HepG2 (cell line): ENCODE measurements around the gene SIVA1. TPM values are rescaled to one million over a fixed set of nuclear protein-coding genes. Genes with fewer than 3 reads are reported as not detected.
A peak's percentile ranks its signal among the peaks of the same experiment; 100 is the strongest.

Experiments used
- ARNTL ChIP-seq: sonication (generic); formaldehyde crosslinking; IDR thresholded peaks from 2 replicates; pipeline ENCODE4 v1.4.0; 2020; ENCODE audit warnings: mild to moderate bottlenecking, missing genetic modification reagents
- CHD2 ChIP-seq: IDR thresholded peaks from 2 replicates; pipeline ENCODE4 v1.6.1; 2011; ENCODE audit warnings: low read depth, low read length, improper control_type of control experiment
- ETV5 ChIP-seq: IDR thresholded peaks from 2 replicates; pipeline ENCODE4 v1.6.1; 2018; ENCODE audit warnings: missing biosample characterization, missing genetic modification reagents, inconsistent platforms, borderline replicate concordance
- GZF1 ChIP-seq: sonication (generic); formaldehyde crosslinking; IDR thresholded peaks from 2 replicates; pipeline ENCODE4 v1.5.1; 2020; ENCODE audit warnings: mild to moderate bottlenecking, missing genetic modification reagents
- MYC ChIP-seq: sonication (generic); formaldehyde crosslinking; IDR thresholded peaks from 2 replicates; pipeline ENCODE4 v1.9.0; 2021; ENCODE audit warnings: missing genetic modification reagents, borderline replicate concordance
- POLR2G ChIP-seq: fragments of 200-400 bp; formaldehyde crosslinking; IDR thresholded peaks from 2 replicates; pipeline ENCODE4 v1.6.1; 2018; ENCODE audit warnings: mild to moderate bottlenecking, low read depth, low read length, moderate library complexity
- SP1 ChIP-seq, 2 experiments: fragments of 450-650 bp in 1 of 2; sonication (generic) in 1 of 2; formaldehyde crosslinking in 1 of 2; IDR thresholded peaks; 2 replicates each; pipeline versions ENCODE4 v1.4.0 to v1.6.1; 2016 to 2020; ENCODE audit warnings: missing genetic modification reagents in 1 of 2
- SRSF1 ChIP-seq: fragments of 200-400 bp; formaldehyde crosslinking; optimal IDR thresholded peaks from 2 replicates; pipeline ENCODE3; 2017; ENCODE audit warnings: mild to moderate bottlenecking, low read depth, low read length, moderate library complexity
- THAP11 ChIP-seq: IDR thresholded peaks from 2 replicates; pipeline ENCODE4 v1.6.1; 2016; ENCODE audit warnings: missing biosample characterization, missing genetic modification reagents
- ZMYM3 ChIP-seq: sonication (generic); formaldehyde crosslinking; IDR thresholded peaks from 2 replicates; pipeline ENCODE4 v1.5.1; 2020; ENCODE audit warnings: mild to moderate bottlenecking, missing genetic modification reagents
- ZNF292 ChIP-seq: sonication (generic); formaldehyde crosslinking; IDR thresholded peaks from 2 replicates; pipeline ENCODE4 v1.8.1; 2022; ENCODE audit warnings: mild to moderate bottlenecking, low read depth, missing genetic modification reagents, borderline replicate concordance
- ZNF331 ChIP-seq: sonication (generic); formaldehyde crosslinking; IDR thresholded peaks from 2 replicates; pipeline ENCODE4 v1.4.0; 2020; ENCODE audit warnings: missing genetic modification reagents
- ZNF430 ChIP-seq: sonication (generic); formaldehyde crosslinking; IDR thresholded peaks from 2 replicates; pipeline ENCODE4 v1.9.0; 2021; ENCODE audit warnings: mild to moderate bottlenecking, missing genetic modification reagents
- ZNF616 ChIP-seq: sonication (generic); formaldehyde crosslinking; IDR thresholded peaks from 2 replicates; pipeline ENCODE4 v1.5.0; 2020; ENCODE audit warnings: low read depth, mild to moderate bottlenecking, missing genetic modification reagents
- ZNF772 ChIP-seq: sonication (generic); formaldehyde crosslinking; IDR thresholded peaks from 2 replicates; pipeline ENCODE4 v1.5.0; 2020; ENCODE audit warnings: mild to moderate bottlenecking, missing genetic modification reagents
- ZNF776 ChIP-seq: sonication (generic); formaldehyde crosslinking; IDR thresholded peaks from 2 replicates; pipeline ENCODE4 v1.4.0; 2020; ENCODE audit warnings: mild to moderate bottlenecking, missing genetic modification reagents
- ZNF788 ChIP-seq: sonication (generic); formaldehyde crosslinking; IDR thresholded peaks from 2 replicates; pipeline ENCODE4 v1.5.0; 2020; ENCODE audit warnings: mild to moderate bottlenecking, missing genetic modification reagents, borderline replicate concordance
- ZSCAN29 ChIP-seq: sonication (generic); formaldehyde crosslinking; conservative IDR thresholded peaks from 2 replicates; pipeline ENCODE4 v1.4.0; 2020; ENCODE audit warnings: mild to moderate bottlenecking, missing genetic modification reagents
- polyA plus RNA-seq, 8 experiments: library from polyadenylated mRNA; depleted of rRNA in 3 of 8; stranded (reverse) in 7 of 8; unstranded in 1 of 8; fragments of >200 nt; fragmentation: Illumina TruSeq in 4 of 8; extraction: Trizol in 4 of 8; gene quantifications; 2 replicates each; pipeline versions ENCODE4 v1.2.1 to v1.2.3, GENCODE V29; 2011 to 2016; ENCODE audit warnings: low read depth in 4 of 8, missing spikeins in 1 of 8, mixed read lengths in 1 of 8; ENCODE audit not compliant: insufficient read depth in 1 of 8
- total RNA-seq, 5 experiments: library from RNA; depleted of rRNA; stranded (reverse); fragments of >200 nt; fragmentation: Illumina TruSeq; extraction: Trizol; gene quantifications; 2 replicates each; pipeline ENCODE4 v1.2.3, GENCODE V29; 2016; ENCODE audit warnings: low read depth in 1 of 5
- TF ChIP-seq, protein P1 (sequence below): sonication (generic); formaldehyde crosslinking; IDR thresholded peaks from 2 replicates; pipeline ENCODE4 v1.4.0; 2020; ENCODE audit warnings: missing genetic modification reagents, borderline replicate concordance
- TF ChIP-seq, protein P2 (sequence below), 2 experiments: IDR thresholded peaks; 2 replicates each; pipeline ENCODE4 v1.6.1; 2011 to 2012; ENCODE audit warnings: low read length in 2 of 2, borderline replicate concordance in 1 of 2, low read depth in 1 of 2, mild to moderate bottlenecking in 1 of 2, moderate library complexity in 1 of 2
- TF ChIP-seq, protein P3 (sequence below): sonication (generic); formaldehyde crosslinking; IDR thresholded peaks from 2 replicates; pipeline ENCODE4 v1.8.0; 2022; ENCODE audit warnings: missing genetic modification reagents, mild to moderate bottlenecking, borderline replicate concordance

The SIVA1 gene
- total and polyA plus RNA-seq, 2 of the 13 experiments (the other 11 are each of a cell fraction or from before 2014, with no cell fraction given), result 123 to 186 TPM

DNA sequence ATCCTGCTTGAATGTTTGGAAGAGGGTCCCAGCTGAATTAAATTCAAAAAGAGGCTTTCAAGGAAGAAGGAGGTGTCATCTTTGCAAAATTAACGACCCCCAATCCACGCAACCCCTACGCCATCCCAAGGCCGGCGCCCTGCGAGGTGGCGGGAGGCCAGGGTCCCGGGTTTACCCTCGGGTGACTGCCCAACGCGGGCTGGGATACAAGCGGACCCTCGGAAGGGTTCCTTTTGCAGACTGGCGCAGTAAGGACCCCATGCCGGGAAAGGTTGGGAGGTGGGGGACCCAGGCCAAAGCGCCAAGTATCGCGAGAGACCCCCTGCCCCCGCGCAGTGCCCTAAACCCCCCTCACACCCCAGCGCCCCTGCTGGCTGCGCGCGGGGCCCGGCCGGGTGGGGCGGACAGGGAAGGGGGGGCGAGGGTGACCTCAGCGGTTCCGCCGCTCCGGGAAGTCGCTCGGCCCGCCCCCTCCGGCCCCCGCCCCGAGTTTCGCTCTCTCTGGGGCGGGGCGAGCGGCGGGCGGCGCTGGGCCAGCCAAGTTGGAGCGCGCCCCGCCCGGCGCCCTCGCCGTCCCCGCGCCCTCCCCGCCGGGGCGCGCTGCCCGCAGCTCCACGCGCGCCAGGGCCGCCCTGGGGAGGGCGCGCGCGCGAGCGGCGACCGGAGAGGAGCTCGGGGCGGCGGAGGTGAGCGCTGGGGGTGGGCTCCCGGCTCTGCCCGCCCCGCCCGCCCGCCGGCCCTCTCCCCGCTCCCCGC lies 47.2 kb downstream of the SIVA1 start (continued):
- peak; percentile 12; the same call in 1 of the 2 replicates for TF ChIP-seq ZNF331 (CRISPR knock-in tag)
- TF ChIP-seq ZNF430 (CRISPR knock-in tag), result 0 out of 2 replicates have a peak, but pooled peaks have one; percentile 40
- TF ChIP-seq ZMYM3, result 0 out of 2 replicates have a peak, but pooled peaks have one; percentile 13
- no peak for TF ChIP-seq SP1 (IDR thresholded peaks at IDR 0.05)
- TF ChIP-seq SP1 (CRISPR knock-in tag; IDR thresholded peaks at IDR 0.05), result peak; percentile 69; the same call in 1 of the 2 replicates
- TF ChIP-seq, protein P1, sequence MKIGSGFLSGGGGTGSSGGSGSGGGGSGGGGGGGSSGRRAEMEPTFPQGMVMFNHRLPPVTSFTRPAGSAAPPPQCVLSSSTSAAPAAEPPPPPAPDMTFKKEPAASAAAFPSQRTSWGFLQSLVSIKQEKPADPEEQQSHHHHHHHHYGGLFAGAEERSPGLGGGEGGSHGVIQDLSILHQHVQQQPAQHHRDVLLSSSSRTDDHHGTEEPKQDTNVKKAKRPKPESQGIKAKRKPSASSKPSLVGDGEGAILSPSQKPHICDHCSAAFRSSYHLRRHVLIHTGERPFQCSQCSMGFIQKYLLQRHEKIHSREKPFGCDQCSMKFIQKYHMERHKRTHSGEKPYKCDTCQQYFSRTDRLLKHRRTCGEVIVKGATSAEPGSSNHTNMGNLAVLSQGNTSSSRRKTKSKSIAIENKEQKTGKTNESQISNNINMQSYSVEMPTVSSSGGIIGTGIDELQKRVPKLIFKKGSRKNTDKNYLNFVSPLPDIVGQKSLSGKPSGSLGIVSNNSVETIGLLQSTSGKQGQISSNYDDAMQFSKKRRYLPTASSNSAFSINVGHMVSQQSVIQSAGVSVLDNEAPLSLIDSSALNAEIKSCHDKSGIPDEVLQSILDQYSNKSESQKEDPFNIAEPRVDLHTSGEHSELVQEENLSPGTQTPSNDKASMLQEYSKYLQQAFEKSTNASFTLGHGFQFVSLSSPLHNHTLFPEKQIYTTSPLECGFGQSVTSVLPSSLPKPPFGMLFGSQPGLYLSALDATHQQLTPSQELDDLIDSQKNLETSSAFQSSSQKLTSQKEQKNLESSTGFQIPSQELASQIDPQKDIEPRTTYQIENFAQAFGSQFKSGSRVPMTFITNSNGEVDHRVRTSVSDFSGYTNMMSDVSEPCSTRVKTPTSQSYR (CRISPR knock-in tag), result peak; percentile 49; the same call in 1 of the 2 replicates
- TF ChIP-seq ARNTL (CRISPR knock-in tag), result 0 out of 2 replicates have a peak, but pooled peaks have one; percentile 39
- TF ChIP-seq CHD2, result peak; percentile 95
- TF ChIP-seq, protein P2, sequence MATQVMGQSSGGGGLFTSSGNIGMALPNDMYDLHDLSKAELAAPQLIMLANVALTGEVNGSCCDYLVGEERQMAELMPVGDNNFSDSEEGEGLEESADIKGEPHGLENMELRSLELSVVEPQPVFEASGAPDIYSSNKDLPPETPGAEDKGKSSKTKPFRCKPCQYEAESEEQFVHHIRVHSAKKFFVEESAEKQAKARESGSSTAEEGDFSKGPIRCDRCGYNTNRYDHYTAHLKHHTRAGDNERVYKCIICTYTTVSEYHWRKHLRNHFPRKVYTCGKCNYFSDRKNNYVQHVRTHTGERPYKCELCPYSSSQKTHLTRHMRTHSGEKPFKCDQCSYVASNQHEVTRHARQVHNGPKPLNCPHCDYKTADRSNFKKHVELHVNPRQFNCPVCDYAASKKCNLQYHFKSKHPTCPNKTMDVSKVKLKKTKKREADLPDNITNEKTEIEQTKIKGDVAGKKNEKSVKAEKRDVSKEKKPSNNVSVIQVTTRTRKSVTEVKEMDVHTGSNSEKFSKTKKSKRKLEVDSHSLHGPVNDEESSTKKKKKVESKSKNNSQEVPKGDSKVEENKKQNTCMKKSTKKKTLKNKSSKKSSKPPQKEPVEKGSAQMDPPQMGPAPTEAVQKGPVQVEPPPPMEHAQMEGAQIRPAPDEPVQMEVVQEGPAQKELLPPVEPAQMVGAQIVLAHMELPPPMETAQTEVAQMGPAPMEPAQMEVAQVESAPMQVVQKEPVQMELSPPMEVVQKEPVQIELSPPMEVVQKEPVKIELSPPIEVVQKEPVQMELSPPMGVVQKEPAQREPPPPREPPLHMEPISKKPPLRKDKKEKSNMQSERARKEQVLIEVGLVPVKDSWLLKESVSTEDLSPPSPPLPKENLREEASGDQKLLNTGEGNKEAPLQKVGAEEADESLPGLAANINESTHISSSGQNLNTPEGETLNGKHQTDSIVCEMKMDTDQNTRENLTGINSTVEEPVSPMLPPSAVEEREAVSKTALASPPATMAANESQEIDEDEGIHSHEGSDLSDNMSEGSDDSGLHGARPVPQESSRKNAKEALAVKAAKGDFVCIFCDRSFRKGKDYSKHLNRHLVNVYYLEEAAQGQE (IDR thresholded peaks at IDR 0.05; ENCODE audit: borderline replicate concordance in 1 of 2, low read depth in 1 of 2, low read length in 2 of 2), result peak in 1 of 2 experiments; percentile 17; a peak in 1 of 4 replicates
- peak; percentile 24; the same call in 1 of the 2 replicates for TF ChIP-seq MYC (CRISPR knock-in tag)
- TF ChIP-seq, protein P3, sequence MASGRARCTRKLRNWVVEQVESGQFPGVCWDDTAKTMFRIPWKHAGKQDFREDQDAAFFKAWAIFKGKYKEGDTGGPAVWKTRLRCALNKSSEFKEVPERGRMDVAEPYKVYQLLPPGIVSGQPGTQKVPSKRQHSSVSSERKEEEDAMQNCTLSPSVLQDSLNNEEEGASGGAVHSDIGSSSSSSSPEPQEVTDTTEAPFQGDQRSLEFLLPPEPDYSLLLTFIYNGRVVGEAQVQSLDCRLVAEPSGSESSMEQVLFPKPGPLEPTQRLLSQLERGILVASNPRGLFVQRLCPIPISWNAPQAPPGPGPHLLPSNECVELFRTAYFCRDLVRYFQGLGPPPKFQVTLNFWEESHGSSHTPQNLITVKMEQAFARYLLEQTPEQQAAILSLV (CRISPR knock-in tag), result peak; percentile 56; the same call in 1 of the 2 replicates
- peak; percentile 59 for TF ChIP-seq POLR2G
- TF ChIP-seq THAP11 (CRISPR knock-in tag), result peak; percentile 47; the same call in 1 of the 2 replicates
- TF ChIP-seq ZNF788 (CRISPR knock-in tag), result peak; percentile 32; the same call in 1 of the 2 replicates
- no peak for TF ChIP-seq ZNF292 (CRISPR knock-in tag)
- no peak for TF ChIP-seq ZSCAN29 (CRISPR knock-in tag)
- peak; percentile 34; the same call in 1 of the 2 replicates for TF ChIP-seq ZNF616 (CRISPR knock-in tag)
- peak; percentile 55; the same call in 1 of the 2 replicates for TF ChIP-seq ZNF772 (CRISPR knock-in tag)
- peak; percentile 33; the same call in 1 of the 2 replicates for TF ChIP-seq ETV5 (CRISPR knock-in tag)
- no peak for TF ChIP-seq GZF1 (CRISPR knock-in tag)
- TF ChIP-seq ZNF776, result no peak
- TF ChIP-seq SRSF1, result peak; percentile 46
